H1 (cell line): Measurements from ENCODE around the gene CA5A. TPM values are rescaled to one million over a fixed set of nuclear protein-coding genes. Genes with fewer than 3 reads are reported as not detected.

ENCODE experiments used
- BACH1 ChIP-seq: IDR thresholded peaks from 2 replicates; pipeline ENCODE4 v1.6.1; 2012; ENCODE audit warnings: low read length, improper control_type of control experiment
- CBX8 ChIP-seq: fragments of 300-800, 300-1000 bp; sonication (generic); IDR thresholded peaks from 2 replicates; pipeline ENCODE4 v1.7.1; 2016; ENCODE audit warnings: low read depth, low read length, borderline replicate concordance
- EZH2 ChIP-seq: fragments of 200-600 bp; sonication (generic); IDR thresholded peaks from 2 replicates; pipeline ENCODE4 v1.7.1; 2012; ENCODE audit warnings: low read depth, mild to moderate bottlenecking, moderate library complexity, low read length, inconsistent platforms; ENCODE audit not compliant: severe bottlenecking
- FOSL1 ChIP-seq: IDR thresholded peaks from 2 replicates; pipeline ENCODE4 v1.6.1; 2011; ENCODE audit warnings: mild to moderate bottlenecking, low read depth, low read length, moderate library complexity; ENCODE audit not compliant: insufficient read depth
- GABPA ChIP-seq: IDR thresholded peaks from 2 replicates; pipeline ENCODE4 v1.6.1; 2011; ENCODE audit warnings: mild to moderate bottlenecking, low read length, moderate library complexity, borderline replicate concordance; ENCODE audit not compliant: insufficient read depth
- MAFK ChIP-seq: IDR thresholded peaks from 2 replicates; pipeline ENCODE4 v1.6.1; 2012; ENCODE audit warnings: low read depth, mild to moderate bottlenecking, improper control_type of control experiment, low read length
- POLR2AphosphoS5 ChIP-seq: IDR thresholded peaks from 2 replicates; pipeline ENCODE4 v1.6.1; 2011; ENCODE audit warnings: low read depth, low read length
- POU5F1 ChIP-seq: IDR thresholded peaks from 2 replicates; pipeline ENCODE4 v1.6.1; 2011; ENCODE audit warnings: low read depth, mild to moderate bottlenecking, low read length, moderate library complexity
- SUZ12 ChIP-seq: fragments of 200-600 bp; sonication (generic); IDR thresholded peaks from 2 replicates; pipeline ENCODE4 v1.6.1; 2012; ENCODE audit warnings: mild to moderate bottlenecking, inconsistent platforms, low read length, moderate library complexity, mixed read lengths
- TEAD4 ChIP-seq: IDR thresholded peaks from 2 replicates; pipeline ENCODE4 v1.6.1; 2012; ENCODE audit warnings: low read depth, low read length, inconsistent platforms, mixed read lengths
- polyA plus RNA-seq, 7 experiments: library from polyadenylated mRNA; depleted of rRNA in 3 of 7; stranded (reverse) in 5 of 7; unstranded in 2 of 7; fragments of >200 nt in 5 of 7; fragments of 200-250 nt in 2 of 7; gene quantifications; 1 replicate in 5 of 7; 2 replicates in 1 of 7; 4 replicates in 1 of 7; pipeline versions ENCODE4 v1.2.1 to v1.2.3, GENCODE V29; 2011 to 2013; ENCODE audit warnings: missing spikeins in 2 of 7, mixed read lengths in 2 of 7
- total RNA-seq: library from RNA; stranded (reverse); fragmentation: NEBNext Ultra II Directional; extraction: Animal tissue kit (Norgen Biotek cat#: 25700); gene quantifications from 2 replicates; pipeline ENCODE4 v1.2.1, GENCODE V29; 2021
- TF ChIP-seq, protein P1 (sequence below): fragments of 300-600 bp; sonication (generic); IDR thresholded peaks from 2 replicates; pipeline ENCODE4 v1.7.1; 2012; ENCODE audit warnings: low read length, moderate library complexity, mild to moderate bottlenecking, inconsistent platforms; ENCODE audit not compliant: insufficient replicate concordance

The CA5A gene
- total and polyA plus RNA-seq, 2 of the 8 experiments (the other 6 are each of a cell fraction or from before 2014, with no cell fraction given): not detected

DNA sequence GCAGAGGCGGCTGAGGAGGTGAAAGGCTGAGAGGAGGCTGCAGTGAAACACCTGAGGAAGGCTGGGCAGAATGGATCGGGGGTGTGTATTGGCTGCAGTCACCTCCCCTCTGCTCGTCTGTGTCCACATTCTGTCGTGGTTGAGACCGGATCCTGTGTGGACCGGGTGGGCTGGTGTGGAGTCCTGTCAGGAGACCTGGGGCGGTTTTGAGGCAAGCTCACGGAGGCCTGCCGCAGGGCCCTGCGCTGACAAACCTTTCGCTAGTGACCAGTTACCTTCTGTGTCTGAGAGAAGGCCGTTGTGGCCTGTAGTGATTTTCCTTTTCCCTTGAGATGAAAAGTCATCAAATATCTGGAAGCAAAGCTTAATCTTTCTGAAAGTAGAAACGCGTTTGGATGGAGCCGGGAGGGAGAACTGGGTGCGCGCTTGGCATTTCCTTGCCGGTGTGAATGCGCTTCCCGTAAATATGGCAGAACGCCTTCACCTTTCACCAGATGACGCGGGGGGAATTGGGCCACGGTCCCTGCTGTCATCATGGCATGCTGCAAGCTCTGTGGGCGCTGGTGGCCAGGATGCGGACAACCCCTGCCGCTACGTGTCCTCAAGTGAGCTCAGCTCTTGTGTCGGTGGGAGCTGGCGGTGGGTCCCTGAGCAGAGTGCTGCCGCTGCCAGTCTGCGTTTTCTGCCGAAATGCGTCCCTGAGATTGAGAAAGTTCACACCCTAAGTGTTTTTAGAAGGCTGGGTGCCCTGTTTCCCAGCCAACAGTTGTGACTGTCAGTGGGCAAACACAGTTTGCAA lies 21.2 kb upstream of the CA5A start (continued):
- TF ChIP-seq SUZ12 (no peak), FOSL1 (no peak), MAFK (no peak), TEAD4 (no peak), CBX8 (no peak), POU5F1 (no peak), GABPA (no peak), POLR2AphosphoS5 (no peak), BACH1 (no peak), EZH2 (no peak)
- TF ChIP-seq, protein P1, sequence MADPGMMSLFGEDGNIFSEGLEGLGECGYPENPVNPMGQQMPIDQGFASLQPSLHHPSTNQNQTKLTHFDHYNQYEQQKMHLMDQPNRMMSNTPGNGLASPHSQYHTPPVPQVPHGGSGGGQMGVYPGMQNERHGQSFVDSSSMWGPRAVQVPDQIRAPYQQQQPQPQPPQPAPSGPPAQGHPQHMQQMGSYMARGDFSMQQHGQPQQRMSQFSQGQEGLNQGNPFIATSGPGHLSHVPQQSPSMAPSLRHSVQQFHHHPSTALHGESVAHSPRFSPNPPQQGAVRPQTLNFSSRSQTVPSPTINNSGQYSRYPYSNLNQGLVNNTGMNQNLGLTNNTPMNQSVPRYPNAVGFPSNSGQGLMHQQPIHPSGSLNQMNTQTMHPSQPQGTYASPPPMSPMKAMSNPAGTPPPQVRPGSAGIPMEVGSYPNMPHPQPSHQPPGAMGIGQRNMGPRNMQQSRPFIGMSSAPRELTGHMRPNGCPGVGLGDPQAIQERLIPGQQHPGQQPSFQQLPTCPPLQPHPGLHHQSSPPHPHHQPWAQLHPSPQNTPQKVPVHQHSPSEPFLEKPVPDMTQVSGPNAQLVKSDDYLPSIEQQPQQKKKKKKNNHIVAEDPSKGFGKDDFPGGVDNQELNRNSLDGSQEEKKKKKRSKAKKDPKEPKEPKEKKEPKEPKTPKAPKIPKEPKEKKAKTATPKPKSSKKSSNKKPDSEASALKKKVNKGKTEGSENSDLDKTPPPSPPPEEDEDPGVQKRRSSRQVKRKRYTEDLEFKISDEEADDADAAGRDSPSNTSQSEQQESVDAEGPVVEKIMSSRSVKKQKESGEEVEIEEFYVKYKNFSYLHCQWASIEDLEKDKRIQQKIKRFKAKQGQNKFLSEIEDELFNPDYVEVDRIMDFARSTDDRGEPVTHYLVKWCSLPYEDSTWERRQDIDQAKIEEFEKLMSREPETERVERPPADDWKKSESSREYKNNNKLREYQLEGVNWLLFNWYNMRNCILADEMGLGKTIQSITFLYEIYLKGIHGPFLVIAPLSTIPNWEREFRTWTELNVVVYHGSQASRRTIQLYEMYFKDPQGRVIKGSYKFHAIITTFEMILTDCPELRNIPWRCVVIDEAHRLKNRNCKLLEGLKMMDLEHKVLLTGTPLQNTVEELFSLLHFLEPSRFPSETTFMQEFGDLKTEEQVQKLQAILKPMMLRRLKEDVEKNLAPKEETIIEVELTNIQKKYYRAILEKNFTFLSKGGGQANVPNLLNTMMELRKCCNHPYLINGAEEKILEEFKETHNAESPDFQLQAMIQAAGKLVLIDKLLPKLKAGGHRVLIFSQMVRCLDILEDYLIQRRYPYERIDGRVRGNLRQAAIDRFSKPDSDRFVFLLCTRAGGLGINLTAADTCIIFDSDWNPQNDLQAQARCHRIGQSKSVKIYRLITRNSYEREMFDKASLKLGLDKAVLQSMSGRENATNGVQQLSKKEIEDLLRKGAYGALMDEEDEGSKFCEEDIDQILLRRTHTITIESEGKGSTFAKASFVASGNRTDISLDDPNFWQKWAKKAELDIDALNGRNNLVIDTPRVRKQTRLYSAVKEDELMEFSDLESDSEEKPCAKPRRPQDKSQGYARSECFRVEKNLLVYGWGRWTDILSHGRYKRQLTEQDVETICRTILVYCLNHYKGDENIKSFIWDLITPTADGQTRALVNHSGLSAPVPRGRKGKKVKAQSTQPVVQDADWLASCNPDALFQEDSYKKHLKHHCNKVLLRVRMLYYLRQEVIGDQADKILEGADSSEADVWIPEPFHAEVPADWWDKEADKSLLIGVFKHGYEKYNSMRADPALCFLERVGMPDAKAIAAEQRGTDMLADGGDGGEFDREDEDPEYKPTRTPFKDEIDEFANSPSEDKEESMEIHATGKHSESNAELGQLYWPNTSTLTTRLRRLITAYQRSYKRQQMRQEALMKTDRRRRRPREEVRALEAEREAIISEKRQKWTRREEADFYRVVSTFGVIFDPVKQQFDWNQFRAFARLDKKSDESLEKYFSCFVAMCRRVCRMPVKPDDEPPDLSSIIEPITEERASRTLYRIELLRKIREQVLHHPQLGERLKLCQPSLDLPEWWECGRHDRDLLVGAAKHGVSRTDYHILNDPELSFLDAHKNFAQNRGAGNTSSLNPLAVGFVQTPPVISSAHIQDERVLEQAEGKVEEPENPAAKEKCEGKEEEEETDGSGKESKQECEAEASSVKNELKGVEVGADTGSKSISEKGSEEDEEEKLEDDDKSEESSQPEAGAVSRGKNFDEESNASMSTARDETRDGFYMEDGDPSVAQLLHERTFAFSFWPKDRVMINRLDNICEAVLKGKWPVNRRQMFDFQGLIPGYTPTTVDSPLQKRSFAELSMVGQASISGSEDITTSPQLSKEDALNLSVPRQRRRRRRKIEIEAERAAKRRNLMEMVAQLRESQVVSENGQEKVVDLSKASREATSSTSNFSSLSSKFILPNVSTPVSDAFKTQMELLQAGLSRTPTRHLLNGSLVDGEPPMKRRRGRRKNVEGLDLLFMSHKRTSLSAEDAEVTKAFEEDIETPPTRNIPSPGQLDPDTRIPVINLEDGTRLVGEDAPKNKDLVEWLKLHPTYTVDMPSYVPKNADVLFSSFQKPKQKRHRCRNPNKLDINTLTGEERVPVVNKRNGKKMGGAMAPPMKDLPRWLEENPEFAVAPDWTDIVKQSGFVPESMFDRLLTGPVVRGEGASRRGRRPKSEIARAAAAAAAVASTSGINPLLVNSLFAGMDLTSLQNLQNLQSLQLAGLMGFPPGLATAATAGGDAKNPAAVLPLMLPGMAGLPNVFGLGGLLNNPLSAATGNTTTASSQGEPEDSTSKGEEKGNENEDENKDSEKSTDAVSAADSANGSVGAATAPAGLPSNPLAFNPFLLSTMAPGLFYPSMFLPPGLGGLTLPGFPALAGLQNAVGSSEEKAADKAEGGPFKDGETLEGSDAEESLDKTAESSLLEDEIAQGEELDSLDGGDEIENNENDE: no peak
